GM19023 (cell line): ENCODE measurements around the gene EFEMP1.
"Not testable (repeated sequence)": the region's sequence is repeated elsewhere in the genome, so short reads cannot be mapped to it uniquely, and the experiment has no call there.

Experiments used
- ATAC-seq: cut with Tn5 transposase; IDR thresholded peaks from one replicate; pipeline ENCODE4 v1.9.1; 2021; ENCODE audit warnings: mild to moderate bottlenecking, moderate library complexity; ENCODE audit not compliant: unreplicated experiment

Gene EFEMP1

GRCh38 chr2:55869637-55870325 is 53.8 kb downstream of the EFEMP1 start:
- ATAC-seq, result no peak

- no peak for ATAC-seq
Observed at GRCh38 chr2:55865096-55865835, 58.3 kb downstream of the EFEMP1 start.

DNA sequence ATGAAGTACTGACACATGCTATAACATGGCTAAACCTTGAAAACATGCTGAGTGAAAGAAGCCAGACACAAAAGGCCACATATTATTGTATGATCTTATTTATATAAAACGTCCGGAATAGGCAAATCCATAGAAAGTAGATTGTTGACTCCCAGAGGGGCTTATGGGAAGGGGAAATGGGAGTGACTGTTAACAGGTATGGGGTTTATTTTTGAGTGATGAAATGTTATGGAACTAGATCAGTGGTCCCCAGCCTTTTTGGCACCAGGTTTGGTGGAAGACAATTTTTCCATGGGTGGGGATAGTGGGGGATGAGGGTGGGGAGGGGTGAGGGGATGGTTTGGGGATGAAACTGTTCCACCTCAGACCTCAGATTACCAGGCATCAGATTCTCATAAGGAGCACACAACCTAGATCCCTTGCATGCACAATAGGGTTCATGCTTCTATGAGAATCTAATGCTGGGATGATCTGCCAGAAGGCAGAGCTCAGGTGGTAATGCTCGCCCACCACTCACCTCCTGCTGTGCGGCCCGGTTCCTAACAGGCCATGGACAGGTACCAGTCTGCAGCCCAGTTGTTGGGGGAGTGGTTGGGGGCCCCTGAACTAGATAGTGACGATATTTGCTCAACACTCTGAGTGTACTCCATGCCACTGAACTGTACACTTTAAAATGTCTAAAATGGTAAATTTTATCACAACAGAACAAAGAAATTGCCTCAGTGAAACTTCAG is 59.1 kb downstream of the EFEMP1 start:
- no peak for ATAC-seq

GRCh38 chr2:55862673-55863390 is 60.8 kb downstream of the EFEMP1 start:
- ATAC-seq, result no peak

DNA sequence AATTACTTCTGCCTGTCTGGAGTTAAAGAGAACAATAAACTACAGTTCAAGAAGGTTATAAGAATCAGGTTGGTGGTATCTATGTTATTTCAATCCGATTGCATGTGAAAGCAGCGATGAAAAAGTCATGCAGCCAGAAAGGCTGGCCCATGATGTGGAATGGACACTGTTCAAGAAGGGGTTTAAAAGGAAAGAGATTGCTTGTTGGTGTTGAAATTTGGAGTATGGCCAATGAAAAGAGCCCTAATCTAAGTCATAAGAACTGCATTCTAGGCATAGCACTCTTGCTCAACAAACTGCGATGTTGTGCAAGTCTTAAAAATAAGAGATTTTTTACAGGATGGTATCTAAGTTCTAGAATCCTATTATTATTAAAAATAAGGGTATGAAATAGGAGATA is 61.3 kb downstream of the EFEMP1 start:
- ATAC-seq, result no peak

DNA sequence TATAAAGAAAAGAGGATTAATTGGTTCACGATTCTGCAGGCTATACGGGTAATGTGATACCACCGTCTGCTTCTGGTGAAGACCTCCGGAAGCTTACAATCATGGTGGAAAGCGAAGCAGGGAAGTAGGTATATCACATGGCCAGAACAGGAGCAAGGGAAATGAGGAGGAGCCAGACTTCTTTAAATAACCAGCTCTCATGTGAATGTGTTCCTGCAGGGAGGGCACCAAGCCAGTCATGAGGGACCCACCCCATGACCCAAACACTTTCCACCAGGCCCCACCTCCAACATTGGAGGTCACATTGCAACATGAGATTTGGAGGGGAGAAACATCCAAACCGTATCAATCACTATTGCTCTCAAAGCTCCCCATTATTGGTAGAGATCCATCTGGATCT is 61.8 kb downstream of the EFEMP1 start:
- no peak for ATAC-seq

GRCh38 chr2:55860832-55861231 is 62.8 kb downstream of the EFEMP1 start:
- ATAC-seq, result no peak

DNA sequence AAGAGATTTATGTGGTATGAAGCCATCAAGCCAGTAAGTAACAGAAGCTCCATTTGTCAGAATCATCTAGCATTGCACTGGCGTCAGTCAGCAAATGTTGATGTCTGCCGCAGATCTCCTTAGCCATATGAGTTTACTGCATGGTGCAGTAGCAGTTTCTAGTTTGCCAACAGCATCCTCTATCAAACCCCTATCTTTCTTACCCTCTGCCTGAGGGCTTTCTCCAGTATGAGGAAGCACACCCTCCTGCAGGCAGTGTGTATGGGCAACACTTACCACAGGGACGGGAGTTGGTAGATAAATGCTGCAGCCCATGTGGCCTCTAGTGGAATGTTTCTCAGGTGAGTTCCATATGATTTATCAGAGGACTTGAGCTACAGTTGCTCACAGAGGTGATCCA is 63.7 kb downstream of the EFEMP1 start:
- no peak for ATAC-seq

- ATAC-seq, result no peak
Observed at GRCh38 chr2:55857766-55858165, 65.8 kb downstream of the EFEMP1 start.

GRCh38 chr2:55856936-55857335 is 66.6 kb downstream of the EFEMP1 start:
- no peak for ATAC-seq

DNA sequence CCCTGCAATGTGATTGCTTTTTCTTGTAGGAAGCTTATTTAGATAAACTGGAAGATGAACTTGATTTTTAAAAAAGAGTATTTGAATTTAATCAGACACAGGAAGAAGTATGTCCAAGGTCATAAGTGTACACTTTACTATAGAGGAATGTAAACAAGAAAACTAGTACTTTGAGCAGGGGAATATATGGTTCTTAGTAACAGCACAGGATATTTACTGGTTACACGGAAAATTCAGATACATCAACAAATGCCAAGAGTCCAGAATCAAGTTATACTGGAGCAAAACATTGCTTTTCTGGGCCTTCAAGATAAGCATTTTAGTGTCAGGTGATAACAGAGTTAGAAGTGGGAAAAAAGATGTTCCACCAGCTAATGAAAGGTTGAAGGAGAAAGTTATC is 75.5 kb downstream of the EFEMP1 start:
- no peak for ATAC-seq

DNA sequence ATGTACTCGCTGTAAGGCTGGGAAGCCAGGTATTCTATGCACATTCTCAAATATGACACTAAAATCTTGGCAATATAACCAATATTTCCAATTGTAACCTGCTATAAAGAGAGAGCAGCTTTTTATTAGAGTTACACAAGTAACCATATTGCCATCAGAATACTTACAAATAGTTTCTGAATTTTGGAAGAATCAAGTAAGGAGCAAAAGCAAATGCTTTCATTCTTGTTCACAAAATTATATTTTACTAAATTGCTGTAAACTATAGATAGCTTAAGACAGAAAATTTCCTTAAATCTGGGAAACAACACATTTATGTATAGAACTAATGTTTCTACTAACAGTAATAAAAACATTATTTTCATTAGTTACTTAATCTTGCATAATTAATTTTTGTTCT is 77.2 kb downstream of the EFEMP1 start:
- no peak for ATAC-seq

- no peak for ATAC-seq
Observed at GRCh38 chr2:55844986-55845385, 78.6 kb downstream of the EFEMP1 start.

DNA sequence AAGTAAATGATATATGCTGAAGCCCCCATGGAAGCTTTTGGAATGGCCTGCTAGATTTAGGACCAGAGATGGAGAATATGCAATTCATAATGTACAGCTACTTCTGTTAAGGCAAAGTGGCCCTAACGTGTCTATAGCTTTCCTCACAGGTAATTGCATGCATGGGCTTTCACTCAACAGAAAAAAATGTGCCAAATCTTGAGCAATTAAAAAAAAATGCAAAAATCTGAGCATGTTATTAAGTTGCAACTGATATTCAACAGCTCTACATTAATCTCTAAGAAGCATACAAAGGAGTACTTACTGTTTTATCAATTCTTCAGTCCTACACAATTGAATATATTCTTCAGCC is 79.6 kb downstream of the EFEMP1 start:
- no peak for ATAC-seq

DNA sequence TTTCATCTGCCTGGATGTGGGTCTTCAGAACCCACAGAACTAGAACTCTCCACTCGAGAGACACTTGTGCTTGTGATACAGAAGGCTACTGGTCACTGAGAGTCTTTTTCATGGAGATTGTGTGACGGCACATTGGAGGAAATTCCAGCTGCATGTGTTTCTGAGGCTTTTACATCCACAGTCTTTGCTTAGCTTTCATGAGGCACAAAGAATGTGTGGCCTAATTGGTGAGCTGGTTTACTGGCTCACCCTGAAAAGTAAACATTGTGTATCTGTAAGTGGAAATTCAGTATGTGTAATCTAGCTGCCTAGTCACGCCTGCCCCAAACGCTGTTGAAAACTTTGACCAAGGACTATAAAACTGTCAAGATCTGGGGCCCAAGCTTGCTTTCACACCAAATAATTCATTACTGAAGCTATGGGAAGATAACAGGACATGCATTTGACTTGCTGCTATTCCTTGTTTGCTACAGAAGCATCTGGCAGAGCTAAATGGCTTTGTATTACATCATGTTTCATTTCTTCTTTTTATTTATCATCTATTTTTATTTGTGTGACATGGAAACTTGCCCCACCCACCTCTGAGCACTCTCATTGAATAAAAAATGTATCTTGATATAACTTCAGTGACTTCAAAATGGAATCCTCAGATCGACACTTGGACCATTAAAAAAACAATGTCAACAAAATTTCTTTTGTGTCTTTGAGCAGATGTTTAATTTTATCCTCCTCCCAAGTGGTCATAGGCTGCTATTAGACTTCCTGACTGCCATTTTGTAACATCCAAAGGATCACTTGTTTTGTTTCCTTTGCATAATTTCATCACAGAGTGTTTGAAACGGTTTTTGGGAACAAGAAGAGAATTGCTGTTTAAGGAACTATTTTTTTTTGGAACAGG is 80.2 kb downstream of the EFEMP1 start:
- no peak for ATAC-seq

- ATAC-seq, result no peak
Observed at GRCh38 chr2:55842046-55842445, 81.5 kb downstream of the EFEMP1 start.

GRCh38 chr2:55840460-55840859 is 83.1 kb downstream of the EFEMP1 start:
- no peak for ATAC-seq

DNA sequence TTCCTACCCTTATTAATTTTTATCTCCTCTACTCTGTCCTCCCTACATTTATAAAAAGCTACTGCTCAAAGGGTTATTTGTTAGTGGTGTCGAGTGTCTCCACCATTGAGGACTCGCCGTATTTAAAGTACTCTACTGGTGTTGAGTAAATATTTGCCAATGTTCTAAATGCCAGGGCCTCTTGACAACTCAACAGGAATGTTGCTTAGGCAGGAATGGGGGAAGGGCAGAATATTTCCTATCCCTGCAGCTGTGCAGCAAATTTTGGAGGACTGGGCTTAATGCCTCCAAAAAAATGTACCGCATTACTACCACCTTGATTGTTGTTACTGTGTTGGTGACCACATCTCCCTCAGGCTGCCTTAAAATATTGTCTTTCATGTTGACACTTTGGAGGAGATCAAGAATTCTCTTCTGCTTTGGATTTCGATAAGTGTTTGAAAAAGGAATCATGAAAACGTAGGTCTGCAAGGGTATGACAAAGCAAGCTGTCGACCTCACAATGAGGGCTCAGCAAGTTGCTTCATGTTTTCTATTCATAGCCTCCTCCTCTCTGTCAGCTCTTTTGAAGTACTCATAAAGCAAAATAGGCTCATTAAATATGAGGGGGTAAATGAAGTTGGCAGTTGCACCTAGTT is 84.3 kb downstream of the EFEMP1 start:
- no peak for ATAC-seq

DNA sequence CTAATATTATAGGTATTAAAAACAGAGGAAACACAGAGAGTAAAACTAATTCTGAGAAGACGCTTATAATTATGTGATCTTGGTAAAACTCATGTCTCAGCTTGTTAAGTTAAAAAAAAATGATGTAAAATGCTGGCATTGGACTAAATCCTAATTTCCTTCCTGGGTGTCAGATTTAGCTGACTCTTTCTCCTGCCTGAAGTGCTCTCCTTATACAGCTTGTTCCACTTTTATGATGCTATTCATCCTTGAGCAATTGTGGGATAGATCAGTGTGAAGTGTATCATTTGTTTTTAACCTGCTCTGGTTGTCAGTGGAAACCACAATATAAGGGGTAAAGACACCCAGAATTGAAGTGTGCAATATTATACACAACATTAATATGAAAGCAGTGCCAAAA is 84.9 kb downstream of the EFEMP1 start:
- no peak for ATAC-seq

- not testable (repeated sequence) for ATAC-seq
Observed at GRCh38 chr2:55838117-55838516, 85.5 kb downstream of the EFEMP1 start.
